C4-2B (cell line): Measurements from ENCODE around the gene ERCC8.
"Not testable (repeated sequence)": the region's sequence is repeated elsewhere in the genome, so short reads cannot be mapped to it uniquely, and the experiment has no call there.

ENCODE experiments used
- H3K27ac ChIP-seq: fragments of 450-650 bp; 2 replicates; pipeline ENCODE4 v1.5.1; 2017
- CTCF ChIP-seq: fragments of 450-650 bp; conservative IDR thresholded peaks from 2 replicates; pipeline ENCODE4 v1.5.1; 2017; ENCODE audit warnings: mild to moderate bottlenecking
- ZFX ChIP-seq: fragments of 450-650 bp; IDR thresholded peaks from 2 replicates; pipeline ENCODE4 v1.6.1; 2017

ERCC8 gene, protein sequence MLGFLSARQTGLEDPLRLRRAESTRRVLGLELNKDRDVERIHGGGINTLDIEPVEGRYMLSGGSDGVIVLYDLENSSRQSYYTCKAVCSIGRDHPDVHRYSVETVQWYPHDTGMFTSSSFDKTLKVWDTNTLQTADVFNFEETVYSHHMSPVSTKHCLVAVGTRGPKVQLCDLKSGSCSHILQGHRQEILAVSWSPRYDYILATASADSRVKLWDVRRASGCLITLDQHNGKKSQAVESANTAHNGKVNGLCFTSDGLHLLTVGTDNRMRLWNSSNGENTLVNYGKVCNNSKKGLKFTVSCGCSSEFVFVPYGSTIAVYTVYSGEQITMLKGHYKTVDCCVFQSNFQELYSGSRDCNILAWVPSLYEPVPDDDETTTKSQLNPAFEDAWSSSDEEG

GRCh38 chr5:60944904-60945812 lies at the start of gene ERCC8, which contains the start of gene NDUFAF2:
Gene ERCC8 (minus strand): TSS chr5:60945070. CDS start chr5:60945008, 62 bp downstream.
Gene NDUFAF2 (plus strand): TSS chr5:60945205. CDS start chr5:60945256, 51 bp downstream.
- no peak for TF ChIP-seq CTCF
- TF ChIP-seq ZFX: peak; percentile 68
- peak within 1 kb of the TSS; percentile 72 for H3K27ac ChIP-seq

DNA sequence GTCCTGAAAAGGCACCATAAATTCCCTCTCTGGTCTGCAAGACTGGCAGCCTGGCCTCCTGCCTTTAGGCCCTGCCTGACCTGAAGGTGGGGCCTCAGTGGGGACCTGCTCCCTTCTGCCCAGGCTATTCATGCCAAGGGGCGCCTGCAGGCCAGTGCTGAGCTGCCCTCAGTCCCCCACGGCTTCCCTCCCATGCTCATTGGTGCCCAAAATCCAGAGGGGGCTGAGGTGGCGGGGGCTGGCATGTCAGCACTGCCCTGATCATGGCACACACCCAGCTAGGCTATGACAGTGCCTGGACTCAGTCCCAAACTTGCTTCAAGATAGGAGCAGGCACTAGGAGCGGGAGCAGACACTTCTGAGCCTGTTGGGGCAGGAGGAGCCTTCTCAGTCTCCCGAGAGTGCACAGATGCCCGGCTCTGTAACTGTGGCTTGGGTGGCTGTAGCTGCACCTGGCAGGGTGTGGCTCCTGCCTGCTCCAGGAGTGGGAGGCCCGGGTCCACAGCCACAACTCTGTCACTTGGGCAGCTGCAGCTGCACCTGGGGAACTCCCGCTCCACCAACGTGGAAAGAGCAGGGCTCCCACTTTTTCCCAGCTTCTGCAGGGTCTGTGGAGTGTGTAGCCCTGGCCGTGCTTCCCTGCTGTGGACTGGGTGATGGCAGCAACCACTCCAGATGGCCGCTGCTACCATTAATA lies 49.2 kb upstream of the ERCC8 start:
- no peak for TF ChIP-seq CTCF
- TF ChIP-seq ZFX: no peak
- H3K27ac ChIP-seq: no peak overlapping the region

DNA sequence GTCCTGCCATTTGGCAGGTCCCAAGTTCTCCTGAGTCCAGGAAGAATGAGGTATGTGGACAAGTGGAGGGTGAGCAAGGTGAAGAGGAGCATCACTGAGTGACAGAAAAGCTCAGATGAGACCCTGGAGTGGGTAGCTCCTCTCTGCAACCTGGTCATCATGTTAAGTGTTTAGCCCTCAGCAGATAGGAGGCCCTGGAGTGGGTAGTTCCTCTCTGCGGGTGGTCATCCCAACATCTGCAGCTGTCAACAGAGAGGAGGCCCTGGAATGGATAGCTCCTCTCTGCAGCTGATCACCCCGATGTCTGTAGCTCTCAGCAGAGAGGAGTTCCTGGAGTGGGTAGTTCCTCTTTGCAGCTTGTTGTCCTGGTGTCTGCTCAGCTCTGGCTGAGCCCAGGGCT lies 48.6 kb upstream of the ERCC8 start:
- no peak overlapping the region for H3K27ac ChIP-seq

DNA sequence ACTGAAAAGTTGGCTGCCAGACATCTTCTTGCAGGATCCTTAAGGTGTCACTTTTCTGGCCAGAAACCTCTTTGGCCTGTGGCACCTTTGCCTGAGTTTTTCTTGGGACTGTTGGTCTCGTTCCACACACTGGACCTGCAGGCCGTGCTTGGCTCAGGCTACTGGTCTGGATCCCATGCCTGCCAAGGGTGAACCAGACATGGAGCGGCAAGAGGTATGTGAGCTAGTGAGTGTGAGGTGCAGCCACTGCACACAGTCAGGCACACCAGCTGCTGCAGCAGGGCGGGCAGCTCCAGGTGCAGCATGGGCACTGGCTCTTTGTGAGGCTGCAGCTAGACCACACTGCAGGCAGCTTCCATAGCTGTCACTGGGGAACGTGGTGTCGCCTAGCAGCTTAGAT lies 48.0 kb upstream of the ERCC8 start:
- H3K27ac ChIP-seq: no peak overlapping the region
- TF ChIP-seq ZFX: no peak
- no peak for TF ChIP-seq CTCF

More for the DNA sequence above, 48.6 kb upstream of the ERCC8 start:
- TF ChIP-seq CTCF (no peak), ZFX (no peak)

DNA sequence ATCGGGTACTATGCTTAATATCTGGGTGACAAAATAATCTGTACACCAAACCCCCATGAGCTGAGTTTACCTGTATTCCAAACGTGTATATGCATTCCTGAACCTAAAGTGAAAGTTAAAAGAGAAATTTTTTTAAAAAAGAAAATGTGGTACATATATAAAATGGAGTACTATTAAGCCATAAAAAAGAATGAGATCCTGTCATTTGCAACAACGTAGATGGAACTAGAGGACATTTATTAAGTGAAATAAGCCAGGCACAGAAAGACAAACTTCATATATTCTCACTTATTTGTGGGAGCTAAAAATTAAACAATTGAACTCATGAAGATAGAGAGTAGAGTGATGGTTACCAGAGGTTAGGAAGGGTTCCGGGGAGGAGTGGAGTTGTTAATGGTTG lies 44.9 kb upstream of the ERCC8 start:
- H3K27ac ChIP-seq: no peak overlapping the region
- no peak for TF ChIP-seq CTCF
- TF ChIP-seq ZFX: no peak

- H3K27ac ChIP-seq: not testable (repeated sequence)
Observed at GRCh38 chr5:60982127-60982526, 37.3 kb upstream of the ERCC8 start.

DNA sequence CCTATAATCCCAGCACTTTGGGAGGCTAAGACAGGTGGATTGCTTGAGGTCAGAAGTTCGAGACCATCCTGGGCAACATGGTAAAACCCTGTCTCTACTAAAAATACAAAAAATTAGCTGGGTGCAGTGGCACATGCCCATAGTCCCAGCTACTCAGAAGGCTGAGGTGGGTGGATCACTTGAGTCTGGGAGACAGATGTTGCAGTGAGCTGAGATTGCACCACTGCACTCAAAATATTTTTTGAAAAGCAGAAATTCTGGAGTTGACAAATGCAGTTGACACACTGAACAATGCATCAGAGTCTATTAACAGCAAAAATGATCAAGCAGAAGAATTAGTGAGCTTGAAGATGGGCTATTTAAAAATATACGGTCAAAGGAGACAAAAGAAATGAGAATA lies 35.6 kb upstream of the ERCC8 start:
- TF ChIP-seq CTCF (no peak), ZFX (no peak)
- no peak overlapping the region for H3K27ac ChIP-seq
